Right kidney (tissue), 1 donor: ENCODE measurements around the gene GPR137.

Experiments
- DNase-seq: peaks from one replicate; pipeline ENCODE4 v3.0.0-alpha.2; 2016

GPR137 gene

DNA sequence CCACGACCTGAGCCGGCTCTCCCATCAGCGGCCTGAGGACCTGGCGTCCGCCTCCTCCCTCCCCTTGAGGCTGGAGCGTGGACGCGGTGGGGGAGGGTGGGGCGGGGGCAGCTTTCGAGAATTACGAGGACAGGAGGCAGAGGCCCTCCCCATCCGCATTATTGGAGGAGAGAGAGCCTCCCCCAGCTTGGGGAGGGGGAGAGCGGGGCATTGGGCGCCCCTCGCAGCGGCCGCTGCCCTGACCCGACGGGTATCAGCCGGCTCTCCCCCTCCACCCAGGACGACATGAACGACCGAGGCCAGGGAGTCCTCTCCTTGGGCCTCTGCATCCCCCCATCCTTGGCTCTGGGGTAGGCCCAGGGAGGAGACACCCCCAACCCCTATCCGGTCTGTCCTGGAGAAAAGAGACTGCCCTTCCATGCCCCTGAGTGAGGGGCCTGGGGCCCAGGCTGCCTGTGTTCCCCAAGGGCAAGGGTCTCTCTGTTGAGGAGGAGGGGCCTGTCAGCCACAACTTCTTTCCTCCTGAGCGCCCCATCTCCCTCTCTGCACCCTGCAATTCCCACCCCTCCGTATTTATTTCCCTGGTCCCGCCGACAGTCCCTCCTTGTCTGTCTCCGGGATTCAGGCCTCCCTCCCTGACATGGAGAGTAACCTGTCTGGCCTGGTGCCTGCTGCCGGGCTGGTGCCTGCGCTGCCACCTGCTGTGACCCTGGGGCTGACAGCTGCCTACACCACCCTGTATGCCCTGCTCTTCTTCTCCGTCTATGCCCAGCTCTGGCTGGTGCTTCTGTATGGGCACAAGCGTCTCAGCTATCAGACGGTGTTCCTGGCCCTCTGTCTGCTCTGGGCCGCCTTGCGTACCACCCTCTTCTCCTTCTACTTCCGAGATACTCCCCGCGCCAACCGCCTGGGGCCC, 495 bp downstream of the GPR137 start:
- peak; percentile 53 for DNase-seq

DNA sequence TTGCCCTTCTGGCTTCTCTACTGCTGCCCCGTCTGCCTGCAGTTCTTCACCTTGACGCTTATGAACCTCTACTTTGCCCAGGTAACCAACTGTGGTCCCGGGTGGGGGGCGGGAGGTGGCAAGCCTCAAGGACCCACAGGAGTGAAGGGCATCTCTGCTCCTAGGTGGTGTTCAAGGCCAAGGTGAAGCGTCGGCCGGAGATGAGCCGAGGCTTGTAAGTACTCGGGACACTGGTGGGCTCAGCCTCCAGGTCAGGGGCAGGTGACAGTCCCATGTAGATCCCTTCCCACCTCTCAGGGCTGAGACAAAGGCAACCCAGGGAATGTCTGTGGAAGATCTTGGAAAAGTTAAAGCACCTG, 1.1 kb downstream of the GPR137 start:
- no peak for DNase-seq

DNA sequence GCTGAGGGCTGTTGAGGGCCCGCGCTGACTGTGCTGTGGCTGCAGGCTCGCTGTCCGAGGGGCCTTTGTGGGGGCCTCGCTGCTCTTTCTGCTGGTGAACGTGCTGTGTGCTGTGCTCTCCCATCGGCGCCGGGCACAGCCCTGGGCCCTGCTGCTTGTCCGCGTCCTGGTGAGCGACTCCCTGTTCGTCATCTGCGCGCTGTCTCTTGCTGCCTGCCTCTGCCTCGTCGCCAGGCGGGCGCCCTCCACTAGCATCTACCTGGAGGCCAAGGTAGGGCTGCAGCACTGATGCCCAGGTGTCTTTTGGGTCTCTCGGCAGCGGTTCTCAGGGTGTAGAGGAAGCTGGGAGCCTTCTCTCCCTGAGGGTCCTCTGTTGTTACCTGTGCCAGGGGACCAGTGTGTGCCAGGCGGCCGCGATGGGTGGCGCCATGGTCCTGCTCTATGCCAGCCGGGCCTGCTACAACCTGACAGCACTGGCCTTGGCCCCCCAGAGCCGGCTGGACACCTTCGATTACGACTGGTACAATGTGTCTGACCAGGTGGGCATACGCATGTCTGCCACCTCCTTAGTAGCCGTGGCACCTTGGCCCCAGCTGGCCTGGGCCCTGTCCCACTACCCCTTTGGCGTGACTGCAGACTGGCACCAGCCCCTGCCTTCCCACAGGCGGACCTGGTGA, 2.2 kb downstream of the GPR137 start:
- no peak for DNase-seq

DNA sequence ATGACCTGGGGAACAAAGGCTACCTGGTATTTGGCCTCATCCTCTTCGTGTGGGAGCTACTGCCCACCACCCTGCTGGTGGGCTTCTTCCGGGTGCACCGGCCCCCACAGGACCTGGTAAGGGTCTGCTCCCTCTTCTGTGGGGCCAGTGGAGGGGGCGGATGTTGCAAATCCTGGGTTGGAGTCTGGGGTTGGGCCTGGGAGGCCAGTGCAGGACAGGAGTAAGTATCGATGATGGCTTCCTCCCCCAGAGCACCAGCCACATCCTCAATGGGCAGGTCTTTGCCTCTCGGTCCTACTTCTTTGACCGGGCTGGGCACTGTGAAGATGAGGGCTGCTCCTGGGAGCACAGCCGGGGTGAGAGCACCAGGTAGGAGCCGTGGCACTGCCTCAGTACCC, 2.7 kb downstream of the GPR137 start:
- no peak for DNase-seq

DNA sequence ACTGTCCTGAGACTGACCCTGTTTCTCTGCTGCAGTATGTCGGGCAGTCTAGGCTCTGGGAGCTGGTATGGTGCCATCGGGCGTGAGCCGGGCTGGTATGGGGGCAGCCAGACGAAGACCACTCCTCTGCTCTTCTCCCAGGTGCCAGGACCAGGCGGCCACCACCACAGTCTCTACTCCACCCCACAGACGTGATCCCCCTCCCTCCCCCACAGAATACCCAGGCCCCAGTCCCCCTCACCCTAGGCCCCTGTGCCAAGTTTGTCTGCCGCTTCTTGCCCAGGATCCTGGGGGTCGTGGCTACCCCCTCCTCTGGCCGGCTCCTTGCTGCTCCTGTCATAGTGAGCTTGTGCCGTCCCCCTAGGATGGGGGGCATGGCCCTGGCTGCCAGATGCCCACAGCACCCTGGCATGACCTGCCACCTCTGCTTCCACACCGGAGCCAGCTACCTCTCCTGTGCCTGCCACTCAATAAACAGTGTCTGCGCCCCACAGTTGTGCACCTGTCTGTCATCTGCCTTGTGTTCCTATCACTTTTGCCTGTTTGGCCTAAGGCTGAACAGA, 3.4 kb downstream of the GPR137 start:
- no peak for DNase-seq

DNA sequence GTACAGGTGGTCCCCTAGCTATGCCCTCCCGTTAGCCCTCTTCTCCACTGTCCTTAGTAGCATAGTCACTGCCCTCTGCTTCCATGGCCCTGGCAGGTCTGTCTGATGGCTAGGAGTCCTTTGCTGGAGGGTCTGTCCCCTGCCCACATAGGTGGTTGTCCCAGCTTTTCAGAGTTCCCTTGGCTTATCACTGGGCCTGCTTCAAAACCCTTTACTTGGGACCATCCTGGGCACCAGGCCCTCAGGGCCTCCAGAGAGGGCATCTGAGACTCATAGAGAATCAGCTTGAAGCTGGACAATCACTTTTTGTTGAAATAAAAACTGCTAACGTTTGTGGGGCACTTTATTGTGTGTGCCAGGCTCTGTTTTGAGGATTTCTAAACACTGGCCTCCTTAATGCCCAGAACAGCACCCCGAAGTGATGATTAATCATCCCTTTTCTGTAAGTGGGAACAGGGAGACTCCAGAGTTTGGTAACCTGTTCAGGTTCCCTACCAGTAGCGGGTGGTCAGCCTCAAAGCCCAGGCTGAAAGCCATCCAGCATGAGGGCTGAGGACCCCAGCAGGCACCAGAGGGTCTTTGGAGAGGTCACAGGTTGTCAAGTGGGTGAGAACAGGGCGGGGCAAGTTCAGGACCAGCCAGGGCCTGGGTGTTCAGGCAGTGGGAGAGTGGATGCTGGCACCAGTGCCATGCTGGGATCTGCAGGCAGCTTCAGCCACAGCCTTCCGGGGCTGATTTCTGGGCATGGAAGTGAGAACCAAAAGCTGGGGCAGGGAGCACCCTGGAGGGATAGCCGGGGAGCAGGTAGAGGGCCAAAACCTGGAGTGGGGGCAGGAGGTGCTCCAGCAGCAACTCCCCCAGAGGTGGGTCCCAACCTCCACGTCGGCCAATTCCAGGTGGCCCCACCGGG, 5.0 kb downstream of the GPR137 start:
- DNase-seq, result no peak

DNA sequence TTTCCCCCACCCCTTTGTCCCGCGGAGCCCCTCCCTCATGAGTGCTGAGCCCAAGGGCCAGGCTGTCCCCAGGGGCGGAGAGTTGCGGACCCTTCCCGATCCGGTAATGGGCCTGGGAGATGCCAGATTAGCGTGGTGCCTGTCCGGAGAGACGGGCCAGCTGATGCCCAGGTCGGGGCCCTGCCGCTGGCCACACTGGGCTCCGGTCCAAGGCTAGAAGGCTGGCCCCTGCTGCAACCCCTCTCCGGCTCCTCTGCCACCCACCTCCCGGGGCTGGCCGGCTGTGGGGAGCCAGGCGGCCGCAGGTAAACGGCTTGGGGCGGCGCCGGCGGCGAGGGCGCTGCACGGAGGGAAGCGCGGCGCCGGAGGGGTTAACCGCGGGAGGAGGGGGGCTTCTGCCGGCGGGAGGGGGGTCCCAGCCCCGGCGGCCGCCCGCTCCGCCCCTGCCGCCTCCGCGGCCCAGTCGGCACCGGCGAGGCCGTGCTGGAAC, 5.7 kb downstream of the GPR137 start, which contains the start of gene KCNK4:
Gene KCNK4 (plus strand): TSS at position 41 of the 490 bp plus-strand sequence. CDS start 1,717 bp downstream, outside the sequence.
- no peak for DNase-seq

DNA sequence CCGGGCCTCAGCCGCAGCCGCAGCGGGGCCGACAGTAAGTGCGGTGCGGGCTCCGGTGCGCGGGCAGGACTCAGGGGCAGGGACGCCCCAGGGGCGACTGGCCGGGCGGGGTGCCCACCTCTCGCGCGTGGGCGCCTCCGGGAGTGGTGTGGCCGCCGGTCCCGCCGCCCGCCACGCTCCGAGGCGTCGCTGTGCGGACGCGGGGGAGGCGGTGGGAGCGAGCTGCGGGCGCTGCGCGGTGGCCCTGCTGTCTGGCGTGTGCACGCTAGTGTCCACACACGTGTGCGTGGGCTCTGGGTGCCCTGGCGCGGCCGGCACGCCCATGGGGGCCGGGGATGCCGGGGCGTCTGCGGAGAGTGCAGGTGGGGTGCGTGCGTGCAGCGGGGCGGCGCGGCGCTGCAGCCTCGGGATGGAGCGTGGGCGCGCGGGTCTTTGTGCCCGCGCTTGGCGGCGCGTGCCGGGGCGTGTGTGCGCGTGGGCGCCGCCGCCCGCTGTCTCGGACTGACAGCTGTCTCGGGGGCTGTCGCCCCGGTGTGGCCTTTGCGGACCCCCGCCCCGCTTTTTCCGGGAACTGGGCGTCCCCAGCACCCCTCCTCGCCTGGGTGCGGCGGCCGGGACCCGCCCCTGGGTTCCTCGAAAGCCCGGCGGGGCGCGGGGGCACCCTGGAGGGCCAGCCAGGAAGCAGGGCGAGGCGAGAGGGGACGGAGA, 6.3 kb downstream of the GPR137 start:
- no peak for DNase-seq

DNA sequence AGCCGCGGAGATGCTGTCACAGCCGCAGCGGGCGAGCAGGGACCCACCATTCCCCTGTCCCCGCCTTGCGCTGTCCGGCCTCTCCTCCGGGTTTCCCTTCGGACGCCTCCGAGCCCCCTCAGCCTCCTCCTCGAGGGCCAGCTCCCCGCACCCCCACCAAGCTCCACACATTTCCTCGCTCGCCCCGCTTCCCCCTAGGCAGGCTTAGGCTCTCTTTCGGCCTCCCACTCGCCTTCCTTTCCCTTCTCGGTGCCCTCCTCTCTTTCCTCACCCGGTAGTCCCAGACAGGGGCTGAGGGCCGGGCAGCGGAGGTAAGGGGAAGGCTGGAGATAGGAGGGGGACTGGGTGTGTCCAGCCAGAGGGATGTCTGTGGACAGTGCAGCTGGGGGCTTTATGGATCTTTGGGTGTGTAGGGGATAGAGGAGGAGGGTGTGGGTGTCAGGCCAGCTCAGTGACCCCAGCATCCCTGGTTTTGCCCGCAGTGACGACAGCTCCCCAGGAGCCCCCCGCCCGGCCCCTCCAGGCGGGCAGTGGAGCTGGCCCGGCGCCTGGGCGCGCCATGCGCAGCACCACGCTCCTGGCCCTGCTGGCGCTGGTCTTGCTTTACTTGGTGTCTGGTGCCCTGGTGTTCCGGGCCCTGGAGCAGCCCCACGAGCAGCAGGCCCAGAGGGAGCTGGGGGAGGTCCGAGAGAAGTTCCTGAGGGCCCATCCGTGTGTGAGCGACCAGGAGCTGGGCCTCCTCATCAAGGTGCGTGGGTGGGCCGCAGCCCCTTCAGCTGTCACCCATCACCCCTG, 7.0 kb downstream of the GPR137 start:
- peak; percentile 46 for DNase-seq

DNA sequence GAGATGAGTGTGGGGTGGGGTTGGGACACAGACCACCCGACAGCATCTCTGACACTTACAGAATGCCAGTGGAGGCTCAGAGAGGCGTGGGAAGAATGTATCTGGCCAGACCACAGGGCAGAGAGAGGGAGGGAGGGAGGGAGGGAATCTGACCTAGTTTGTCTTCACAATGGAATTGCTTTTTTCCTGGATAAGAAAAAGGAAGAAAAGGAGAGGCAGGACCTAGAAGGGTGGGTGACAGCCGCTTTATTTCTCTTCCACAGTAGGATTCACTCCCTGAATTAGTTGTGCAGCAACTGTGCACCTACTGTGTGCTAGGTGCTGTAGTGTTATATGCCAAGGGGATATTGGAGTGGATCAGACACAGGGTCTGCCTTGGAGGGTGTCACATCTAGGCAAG, 9.1 kb downstream of the GPR137 start:
- no peak for DNase-seq

DNA sequence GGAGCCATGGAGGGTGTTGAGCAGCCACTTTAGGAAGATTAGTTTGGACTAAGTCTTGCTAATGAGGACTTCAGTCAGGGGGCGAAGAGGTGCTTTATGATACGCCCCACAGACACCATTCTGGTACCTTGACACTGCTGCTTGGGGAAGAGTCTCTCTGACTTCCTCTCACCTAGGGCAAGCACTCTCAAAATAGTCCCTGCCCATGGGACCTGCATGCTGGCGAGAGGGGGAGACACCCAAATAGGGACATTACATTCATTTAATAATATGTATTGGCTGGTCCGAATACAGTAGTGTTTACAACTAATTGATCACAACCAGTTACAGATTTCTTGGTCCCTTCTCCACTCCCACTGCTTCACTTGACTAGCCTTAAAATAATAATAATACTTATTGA, 10.1 kb downstream of the GPR137 start:
- DNase-seq, result no peak

DNA sequence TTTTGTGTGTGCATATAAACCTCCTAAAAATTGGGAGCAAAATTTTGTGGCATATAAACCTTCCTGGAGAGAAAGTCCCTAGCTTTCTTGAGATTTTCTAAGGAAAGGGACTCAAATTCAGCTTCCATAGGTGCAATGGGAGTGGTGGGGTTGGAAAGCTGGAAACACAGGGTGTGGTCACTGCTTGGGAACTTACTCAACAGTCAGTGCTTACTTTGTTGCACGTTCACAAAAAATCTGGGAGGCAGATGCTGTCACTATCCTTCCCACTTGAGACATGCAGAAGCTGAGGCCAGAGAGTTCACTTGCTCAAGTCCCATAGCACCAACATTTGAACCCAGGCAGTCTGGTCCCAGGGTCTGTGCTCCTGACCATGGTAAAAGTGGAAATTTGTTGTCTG, 10.6 kb downstream of the GPR137 start:
- no peak for DNase-seq

DNA sequence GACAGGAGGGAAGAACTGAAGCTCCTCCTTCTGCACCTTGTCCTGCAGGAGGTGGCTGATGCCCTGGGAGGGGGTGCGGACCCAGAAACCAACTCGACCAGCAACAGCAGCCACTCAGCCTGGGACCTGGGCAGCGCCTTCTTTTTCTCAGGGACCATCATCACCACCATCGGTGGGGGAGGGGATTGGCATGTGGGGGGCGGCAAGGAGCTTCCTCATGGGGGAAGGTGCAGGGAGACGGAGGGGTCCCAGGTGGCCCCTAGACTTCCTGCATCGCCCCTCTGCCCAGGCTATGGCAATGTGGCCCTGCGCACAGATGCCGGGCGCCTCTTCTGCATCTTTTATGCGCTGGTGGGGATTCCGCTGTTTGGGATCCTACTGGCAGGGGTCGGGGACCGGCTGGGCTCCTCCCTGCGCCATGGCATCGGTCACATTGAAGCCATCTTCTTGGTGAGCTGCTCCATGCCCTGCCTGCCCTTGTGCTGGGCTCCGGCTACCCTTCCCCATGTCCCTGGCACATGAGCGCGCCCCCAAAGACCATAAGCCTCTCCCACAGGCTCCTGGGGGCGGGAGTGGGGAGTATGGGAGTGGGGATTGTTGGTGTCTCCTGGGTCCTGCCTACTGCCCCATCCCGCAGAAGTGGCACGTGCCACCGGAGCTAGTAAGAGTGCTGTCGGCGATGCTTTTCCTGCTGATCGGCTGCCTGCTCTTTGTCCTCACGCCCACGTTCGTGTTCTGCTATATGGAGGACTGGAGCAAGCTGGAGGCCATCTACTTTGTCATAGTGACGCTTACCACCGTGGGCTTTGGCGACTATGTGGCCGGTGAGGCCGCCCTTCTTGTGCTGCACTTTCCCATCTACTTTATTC, 11.4 kb downstream of the GPR137 start:
- peak; percentile 22 for DNase-seq

DNA sequence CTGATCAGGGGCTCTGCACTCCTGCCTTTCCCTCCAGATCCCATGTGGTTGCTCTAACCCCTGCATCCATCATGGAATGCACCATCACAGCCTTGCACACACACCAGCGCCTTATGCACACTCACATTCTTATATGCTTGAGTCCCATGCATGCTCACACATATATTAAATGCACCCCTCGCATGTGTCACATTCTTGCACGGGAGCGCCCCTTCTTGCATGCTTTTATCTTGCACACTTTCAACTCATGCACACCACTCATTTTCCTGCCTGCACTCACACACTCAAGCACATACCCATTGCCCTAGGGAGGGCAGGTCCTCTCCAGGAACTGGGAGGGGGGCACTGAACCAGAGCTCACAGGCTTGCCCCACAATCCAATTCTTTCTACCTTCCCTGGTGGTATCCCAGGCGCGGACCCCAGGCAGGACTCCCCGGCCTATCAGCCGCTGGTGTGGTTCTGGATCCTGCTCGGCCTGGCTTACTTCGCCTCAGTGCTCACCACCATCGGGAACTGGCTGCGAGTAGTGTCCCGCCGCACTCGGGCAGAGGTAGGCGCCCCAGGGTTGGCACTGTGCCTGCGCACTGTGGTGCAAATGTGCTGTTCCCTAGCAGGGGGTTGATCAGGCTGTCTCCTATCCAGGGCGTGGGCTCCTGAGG, 12.2 kb downstream of the GPR137 start:
- DNase-seq, result peak; percentile 37

DNA sequence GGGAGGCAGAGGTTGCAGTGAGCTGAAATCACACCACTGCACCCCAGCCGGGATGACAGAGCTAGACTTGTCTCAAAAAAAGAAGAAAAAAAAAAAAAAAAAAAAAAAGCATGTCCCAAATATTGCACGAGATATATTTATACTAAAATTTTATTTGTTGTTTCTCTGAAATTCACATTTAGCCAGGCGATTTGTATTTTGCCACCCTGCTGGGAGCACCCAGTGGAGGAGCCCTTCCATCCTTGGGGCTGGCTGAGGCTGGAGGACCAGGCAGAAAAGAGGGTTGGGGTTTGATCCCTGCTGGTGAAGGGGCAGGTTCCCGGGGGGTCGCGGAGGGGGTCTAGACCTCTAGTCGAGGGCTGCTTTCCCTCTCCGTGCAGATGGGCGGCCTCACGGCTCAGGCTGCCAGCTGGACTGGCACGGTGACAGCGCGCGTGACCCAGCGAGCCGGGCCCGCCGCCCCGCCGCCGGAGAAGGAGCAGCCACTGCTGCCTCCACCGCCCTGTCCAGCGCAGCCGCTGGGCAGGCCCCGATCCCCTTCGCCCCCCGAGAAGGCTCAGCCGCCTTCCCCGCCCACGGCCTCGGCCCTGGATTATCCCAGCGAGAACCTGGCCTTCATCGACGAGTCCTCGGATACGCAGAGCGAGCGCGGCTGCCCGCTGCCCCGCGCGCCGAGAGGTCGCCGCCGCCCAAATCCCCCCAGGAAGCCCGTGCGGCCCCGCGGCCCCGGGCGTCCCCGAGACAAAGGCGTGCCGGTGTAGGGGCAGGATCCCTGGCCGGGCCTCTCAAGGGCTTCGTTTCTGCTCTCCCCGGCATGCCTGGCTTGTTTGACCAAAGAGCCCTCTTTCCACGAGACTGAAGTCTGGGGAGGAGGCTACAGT, 13.6 kb downstream of the GPR137 start:
- DNase-seq, result peak; percentile 68

DNA sequence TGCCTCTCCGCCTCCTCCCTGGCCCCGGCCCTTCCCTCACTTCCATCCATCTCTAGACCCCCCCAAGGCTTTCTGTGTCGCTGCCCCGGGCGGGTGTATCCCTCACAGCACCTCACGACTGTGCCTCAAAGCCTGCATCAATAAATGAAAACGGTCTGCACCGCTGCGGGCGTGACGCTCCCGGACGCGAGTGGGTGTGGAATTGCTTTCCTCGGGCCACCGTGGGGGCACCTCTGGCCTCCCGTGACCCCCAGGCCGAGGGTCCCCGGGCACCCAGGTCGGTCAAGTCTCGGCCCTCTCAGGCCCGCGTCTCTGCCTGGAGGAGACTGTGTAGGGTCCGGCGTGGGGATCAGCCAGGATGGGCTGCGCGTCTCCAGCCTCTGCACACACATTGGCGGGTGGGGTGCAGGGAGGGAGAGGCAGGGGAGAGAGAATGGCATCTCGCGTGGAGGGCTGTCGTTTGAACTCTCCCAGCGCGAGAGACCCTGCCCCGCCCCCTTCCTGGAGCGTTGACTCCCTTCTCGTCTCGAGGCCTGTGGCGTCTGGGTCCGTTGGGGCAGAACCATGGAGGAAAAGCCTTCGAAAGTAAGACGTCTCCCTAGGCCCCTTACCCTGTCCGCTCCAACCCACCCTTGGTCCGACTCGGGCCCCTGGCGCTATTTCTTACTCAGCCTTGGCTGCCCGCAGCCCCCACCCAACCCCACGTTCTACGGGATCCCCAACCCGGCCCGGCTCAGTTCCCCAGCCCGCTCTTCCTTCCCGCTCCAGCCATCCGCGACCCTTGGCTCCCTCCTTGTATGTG, 14.4 kb downstream of the GPR137 start, which contains the start of gene CATSPERZ:
Gene CATSPERZ (plus strand): TSS at position 512 of the 802 bp plus-strand sequence. CDS start 53 bp downstream, at position 565.
- DNase-seq, result peak; percentile 46
